Suprapubic skin (tissue), 4 donors: Measurements from ENCODE around the gene CMTM3.

Experiments used
- EP300 ChIP-seq: sonication (generic); formaldehyde crosslinking; IDR thresholded peaks from one replicate; pipeline ENCODE4 v1.6.1; 2017; ENCODE audit warnings: antibody characterized with exemption
- POLR2A ChIP-seq, 2 donors: fragments of 450-650 bp; IDR thresholded peaks; one replicate each; pipeline ENCODE4 v1.6.1; 2017; ENCODE audit warnings: antibody characterized with exemption in 2 of 2, mild to moderate bottlenecking in 2 of 2, moderate library complexity in 2 of 2
- POLR2AphosphoS5 ChIP-seq, 3 donors: sonication (generic); formaldehyde crosslinking; IDR thresholded peaks; one replicate each; pipeline ENCODE4 v1.6.1; 2017; ENCODE audit warnings: antibody characterized with exemption in 3 of 3
- TF ChIP-seq, protein P1 (sequence below), 2 donors: fragments of 200-600 bp in 1 of 2; fragments of 450-650 bp in 1 of 2; sonication (generic) in 1 of 2; IDR thresholded peaks; one replicate each; pipeline ENCODE4 v1.5.1; 2016 to 2019; ENCODE audit warnings: antibody characterized with exemption in 2 of 2, mild to moderate bottlenecking in 1 of 2, moderate library complexity in 1 of 2

DNA sequence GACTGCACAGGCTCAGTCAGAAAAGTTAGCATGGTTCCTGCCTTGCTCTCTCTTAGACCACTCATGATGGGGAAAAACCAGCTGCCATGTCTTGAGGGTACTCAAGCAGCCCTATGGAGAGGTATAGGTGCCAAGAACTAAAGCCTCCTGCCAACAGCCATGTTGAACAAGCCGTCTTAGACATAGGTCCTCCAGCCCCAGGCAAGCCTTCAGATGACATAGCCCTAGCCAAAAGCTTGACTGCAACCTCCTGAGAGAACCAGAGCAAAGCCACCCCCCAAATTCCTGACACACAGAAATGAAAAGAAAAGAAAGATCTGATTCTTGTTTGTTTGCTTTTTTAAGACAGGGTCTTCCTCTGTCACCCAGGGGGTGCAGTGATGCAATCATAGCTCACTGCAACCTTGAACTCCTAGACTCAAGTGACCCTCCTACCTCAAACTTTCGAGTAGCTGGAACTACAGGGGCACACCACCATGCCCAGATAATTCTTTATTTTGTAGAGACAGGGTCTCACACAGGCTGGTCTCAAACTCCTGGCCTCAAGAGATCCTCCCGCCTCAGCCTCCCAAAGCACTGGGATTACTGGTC is 36.3 kb downstream of the CMTM3 start:
- TF ChIP-seq, protein P1, sequence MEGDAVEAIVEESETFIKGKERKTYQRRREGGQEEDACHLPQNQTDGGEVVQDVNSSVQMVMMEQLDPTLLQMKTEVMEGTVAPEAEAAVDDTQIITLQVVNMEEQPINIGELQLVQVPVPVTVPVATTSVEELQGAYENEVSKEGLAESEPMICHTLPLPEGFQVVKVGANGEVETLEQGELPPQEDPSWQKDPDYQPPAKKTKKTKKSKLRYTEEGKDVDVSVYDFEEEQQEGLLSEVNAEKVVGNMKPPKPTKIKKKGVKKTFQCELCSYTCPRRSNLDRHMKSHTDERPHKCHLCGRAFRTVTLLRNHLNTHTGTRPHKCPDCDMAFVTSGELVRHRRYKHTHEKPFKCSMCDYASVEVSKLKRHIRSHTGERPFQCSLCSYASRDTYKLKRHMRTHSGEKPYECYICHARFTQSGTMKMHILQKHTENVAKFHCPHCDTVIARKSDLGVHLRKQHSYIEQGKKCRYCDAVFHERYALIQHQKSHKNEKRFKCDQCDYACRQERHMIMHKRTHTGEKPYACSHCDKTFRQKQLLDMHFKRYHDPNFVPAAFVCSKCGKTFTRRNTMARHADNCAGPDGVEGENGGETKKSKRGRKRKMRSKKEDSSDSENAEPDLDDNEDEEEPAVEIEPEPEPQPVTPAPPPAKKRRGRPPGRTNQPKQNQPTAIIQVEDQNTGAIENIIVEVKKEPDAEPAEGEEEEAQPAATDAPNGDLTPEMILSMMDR (IDR thresholded peaks at IDR 0.05) = no peak
- TF ChIP-seq POLR2AphosphoS5 (IDR thresholded peaks at IDR 0.05) = no peak
- no peak for TF ChIP-seq POLR2A (IDR thresholded peaks at IDR 0.05)
- TF ChIP-seq EP300 = no peak
